Measurements from ENCODE around the gene WRAP73.

WRAP73 gene, protein sequence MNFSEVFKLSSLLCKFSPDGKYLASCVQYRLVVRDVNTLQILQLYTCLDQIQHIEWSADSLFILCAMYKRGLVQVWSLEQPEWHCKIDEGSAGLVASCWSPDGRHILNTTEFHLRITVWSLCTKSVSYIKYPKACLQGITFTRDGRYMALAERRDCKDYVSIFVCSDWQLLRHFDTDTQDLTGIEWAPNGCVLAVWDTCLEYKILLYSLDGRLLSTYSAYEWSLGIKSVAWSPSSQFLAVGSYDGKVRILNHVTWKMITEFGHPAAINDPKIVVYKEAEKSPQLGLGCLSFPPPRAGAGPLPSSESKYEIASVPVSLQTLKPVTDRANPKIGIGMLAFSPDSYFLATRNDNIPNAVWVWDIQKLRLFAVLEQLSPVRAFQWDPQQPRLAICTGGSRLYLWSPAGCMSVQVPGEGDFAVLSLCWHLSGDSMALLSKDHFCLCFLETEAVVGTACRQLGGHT

GRCh38 chr1:3649342-3650247, at the start of gene WRAP73:
TSS of gene WRAP73 (minus strand) at chr1:3650103. CDS start at chr1:3649999, 104 bp downstream.
- peak; percentile 91 for DNase-seq (ENCODE audit: low spot score)

DNA sequence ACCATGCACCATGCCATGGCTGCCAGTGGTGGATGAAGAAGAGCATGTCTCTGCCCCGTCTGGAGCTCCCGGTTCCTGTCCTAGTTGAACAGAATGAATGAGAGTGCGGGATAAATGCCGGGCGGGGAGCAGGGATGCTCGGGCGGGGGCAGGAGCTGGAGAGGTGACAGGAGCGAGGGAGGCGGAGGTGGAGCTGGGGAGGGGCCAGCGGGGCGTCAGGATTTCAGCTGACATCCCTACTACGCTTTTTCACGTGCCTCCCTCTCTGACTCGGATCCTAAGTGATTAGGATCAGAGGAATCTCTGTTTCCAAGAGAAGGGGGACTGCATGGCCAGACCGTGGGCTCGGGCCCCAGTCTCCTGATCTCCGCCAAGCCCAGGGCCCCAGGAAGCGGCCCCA, 49.7 kb upstream of the WRAP73 start:
- DNase-seq (ENCODE audit: low spot score) = no peak

- DNase-seq (ENCODE audit: low spot score) = no peak
Observed at GRCh38 chr1:3698660-3699408, 48.9 kb upstream of the WRAP73 start.

DNA sequence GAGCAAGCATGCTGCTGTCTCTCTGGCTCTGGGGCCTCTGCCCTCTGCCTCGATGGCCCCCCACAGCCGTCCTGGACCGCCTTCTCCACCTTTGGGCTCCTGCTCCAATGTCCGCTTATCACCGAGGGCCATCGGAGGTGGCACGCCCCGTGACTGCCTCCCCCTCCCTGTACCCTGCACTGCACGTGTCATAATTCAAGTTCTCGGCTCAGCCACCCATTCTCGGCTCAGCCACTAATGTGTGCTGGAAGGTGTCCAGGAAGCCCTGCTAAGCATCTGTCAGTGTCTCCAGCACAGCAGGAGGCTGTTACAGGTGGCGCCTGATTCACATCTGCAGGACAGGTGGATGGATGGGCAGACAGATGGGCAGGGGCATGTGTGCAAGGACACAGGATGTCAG, 47.9 kb upstream of the WRAP73 start:
- peak; percentile 19 for DNase-seq (ENCODE audit: low spot score)

DNA sequence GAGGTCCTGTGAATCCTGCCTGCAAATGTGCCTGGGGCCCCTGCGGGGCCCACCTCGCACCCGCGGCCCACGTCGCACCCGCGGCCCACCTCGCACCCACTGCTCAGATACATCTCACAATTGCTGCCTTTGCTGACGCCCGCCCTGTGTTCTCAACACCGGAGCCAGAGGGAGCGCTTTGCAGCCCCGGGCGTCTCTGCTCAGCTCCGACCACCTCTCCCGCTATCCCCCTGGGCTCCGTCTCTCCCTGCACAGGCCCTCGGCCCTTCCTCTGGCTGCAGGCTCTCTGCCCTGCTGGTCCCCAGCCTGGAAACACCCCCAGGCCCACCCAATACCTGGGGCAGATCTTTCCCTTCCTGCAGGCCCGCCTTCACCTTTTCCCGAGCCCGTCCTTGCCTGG, 47.2 kb upstream of the WRAP73 start:
- DNase-seq (ENCODE audit: low spot score) = no peak

DNA sequence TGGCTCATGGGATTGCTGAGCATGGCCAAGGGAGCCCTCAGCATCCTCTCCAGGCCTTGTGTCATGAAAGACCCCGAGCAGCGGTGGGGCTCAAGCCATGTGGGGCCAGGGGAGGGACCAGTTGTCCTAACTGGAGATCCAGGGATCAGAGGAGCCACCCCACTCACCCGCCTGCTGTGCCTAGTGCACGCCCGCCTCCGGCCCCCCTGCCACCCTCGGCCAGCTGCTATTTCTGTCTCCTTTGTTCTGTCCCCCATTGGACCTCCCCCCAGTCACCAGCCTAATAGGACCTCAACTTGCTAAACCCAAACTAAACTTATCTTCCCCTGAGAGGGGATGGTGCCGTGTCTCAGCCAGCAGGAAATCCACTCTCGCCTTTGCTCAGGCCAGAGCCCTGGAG, 46.8 kb upstream of the WRAP73 start:
- DNase-seq (ENCODE audit: low spot score) = no peak

DNA sequence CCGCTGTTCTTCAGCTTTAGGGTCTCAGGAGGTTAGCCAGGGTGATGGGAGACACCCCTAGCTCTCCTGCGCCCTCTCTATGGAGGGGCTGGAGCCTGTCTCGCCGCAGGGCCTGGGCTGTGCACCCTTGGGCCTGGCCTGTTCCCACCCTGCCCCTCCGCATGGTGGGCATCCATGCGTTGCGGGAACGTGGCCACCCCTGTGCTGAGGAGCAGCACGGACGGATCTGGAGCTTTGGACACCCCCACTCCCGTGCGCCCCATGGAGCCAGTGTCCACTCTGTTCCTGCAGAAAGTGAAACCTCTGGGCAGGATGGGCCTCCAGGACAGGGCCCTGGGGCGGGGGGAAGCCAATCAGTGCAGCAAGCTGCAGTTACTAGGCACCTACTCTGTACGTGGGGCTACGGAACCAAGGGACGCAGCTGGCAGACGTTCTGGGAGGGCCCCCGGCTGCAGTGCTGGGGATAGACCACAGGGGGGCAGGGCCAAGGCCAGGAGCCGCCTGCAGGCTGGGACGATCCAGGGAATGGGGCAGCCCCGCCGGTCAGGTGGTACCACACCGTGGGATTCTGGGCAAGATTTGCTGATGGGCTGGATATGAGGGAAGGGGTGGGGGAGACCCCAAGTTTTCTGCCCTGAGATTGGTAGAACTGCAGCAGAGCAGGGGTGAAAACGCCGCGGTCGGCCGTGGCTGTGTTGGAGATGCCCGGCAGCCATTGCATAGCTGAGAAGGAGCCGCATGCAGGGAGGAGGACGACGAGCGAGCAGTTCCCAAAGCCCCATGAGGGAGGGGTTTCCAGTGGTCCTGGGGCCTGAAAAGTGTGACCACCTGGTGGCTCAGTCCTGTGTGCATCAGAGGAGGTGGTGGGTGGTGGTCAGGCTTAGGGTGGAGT, 45.7 kb upstream of the WRAP73 start:
- DNase-seq (ENCODE audit: low spot score) = peak; percentile 47

GRCh38 chr1:3693321-3693720, 43.4 kb upstream of the WRAP73 start:
- DNase-seq (ENCODE audit: low spot score) = no peak

- no peak for DNase-seq (ENCODE audit: low spot score)
Observed at GRCh38 chr1:3692598-3692997, 42.7 kb upstream of the WRAP73 start.

DNA sequence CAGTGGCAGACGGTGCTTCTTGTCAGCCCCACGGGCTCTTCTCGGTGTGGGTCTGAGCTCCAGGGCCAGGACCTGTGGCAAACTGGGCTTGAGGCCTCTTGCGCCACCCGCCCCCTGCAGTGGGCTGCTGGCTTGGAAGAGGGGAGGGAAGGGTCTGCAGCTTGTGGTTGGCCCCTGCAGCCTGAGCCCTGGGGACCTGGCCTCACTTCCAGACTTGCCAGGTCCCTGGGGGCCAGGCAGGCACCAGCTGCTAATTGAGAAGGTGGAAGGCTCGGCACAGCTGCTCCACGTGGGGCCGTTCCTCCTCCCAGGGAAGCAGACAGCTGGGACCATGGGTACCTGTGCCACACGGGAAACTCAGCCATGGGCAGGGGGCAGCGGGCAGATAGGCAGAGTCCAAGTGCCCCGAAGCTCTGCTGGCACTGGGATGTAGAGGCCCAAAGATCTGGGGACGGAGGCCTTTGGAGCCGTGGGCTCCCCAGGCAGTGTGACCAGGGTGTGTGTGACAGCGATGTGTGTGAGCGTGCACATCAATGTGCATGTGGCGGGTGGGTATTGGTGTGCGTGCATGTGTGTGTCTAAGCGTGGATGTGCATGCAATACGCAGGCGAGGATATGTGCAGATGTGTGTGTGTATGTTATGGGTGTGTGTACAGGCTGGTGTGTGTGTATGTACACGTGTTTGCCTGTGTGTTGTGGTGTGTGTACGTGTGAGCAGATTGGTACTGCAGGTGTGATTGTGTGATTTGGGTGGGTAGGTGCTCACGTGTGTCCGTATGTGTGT, 41.7 kb upstream of the WRAP73 start:
- DNase-seq (ENCODE audit: low spot score) = no peak

DNA sequence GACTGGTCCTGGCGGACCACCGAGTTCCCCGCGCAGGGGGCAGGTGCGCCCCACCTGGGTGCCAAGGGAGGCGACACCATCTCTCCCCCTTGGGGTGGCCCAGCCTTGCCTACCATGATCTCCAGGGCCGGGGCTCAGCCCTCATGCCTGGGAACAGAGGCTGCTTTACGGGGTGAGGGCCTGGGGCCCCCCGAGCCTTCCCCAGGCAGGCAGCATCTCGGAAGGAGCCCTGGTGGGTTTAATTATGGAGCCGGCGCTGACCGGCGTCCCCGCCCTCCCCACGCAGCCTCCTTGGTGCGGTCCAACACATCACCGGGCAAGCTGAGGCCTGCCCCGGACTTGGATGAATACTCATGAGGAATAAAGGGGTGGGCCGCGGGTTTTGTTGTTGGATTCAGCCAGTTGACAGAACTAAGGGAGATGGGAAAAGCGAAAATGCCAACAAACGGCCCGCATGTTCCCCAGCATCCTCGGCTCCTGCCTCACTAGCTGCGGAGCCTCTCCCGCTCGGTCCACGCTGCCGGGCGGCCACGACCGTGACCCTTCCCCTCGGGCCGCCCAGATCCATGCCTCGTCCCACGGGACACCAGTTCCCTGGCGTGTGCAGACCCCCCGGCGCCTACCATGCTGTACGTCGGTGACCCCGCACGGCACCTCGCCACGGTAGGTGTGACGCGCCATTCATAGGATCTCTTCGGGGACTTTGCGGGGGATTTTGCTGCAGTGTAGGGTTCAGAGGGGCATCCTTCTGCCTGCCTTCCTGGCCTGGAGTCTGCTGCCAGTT, 40.6 kb upstream of the WRAP73 start:
- no peak for DNase-seq (ENCODE audit: low spot score)

DNA sequence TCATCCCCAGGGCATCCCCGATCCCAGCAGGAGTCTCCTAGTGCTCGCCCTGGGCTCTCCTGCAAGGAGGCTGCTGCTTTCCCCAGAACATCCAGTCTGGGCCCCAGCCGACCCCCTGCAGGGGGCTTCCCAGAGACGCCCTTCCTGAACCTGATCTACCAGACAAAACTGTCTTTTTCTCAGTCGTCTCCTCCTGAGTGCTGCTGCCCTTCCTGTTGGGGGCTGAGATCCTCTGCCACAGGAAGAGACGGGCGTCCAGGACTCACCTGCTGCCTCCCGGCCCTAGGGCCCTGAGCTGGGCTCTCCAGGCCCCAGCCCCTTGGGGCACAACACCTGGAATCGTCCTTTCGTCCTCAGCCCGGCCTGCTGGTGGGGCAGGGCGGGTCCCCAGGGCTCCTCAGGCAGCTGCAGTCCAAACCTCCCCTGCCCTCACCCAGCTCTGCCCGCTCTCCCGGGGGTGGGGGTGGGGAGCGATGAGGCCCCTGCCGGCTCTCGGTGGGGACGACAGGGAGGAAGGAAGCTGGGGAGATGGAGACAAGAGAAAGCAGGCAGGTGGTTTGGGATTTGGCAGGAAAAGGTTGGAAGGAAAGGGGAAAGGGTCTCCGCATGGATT, 39.3 kb upstream of the WRAP73 start:
- DNase-seq (ENCODE audit: low spot score) = no peak

GRCh38 chr1:3688356-3689137, 38.6 kb upstream of the WRAP73 start:
- no peak for DNase-seq (ENCODE audit: low spot score)

- DNase-seq (ENCODE audit: low spot score) = no peak
Observed at GRCh38 chr1:3687504-3687903, 37.6 kb upstream of the WRAP73 start.

- no peak for DNase-seq (ENCODE audit: low spot score)
Observed at GRCh38 chr1:3685906-3686305, 36.0 kb upstream of the WRAP73 start.

DNA sequence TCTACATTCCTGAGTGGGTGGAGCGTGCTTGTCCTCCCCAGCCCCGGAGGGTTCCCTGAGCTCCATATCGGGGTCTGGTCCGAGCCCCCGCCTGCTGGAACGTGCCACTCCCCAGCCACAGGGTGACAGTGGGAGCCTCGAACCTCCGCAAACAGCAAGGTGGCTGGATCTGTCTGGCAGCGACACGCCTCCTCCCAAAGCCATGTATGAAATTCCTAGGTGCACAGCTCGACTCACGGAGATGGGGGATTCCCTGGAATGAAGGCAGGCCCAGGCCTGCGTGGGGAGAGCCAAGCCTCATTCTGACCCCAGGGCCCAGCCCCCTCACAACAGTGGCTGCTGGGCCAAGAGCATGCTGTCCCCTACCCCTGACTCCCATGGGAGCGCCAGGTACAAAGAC, 35.3 kb upstream of the WRAP73 start:
- no peak for DNase-seq (ENCODE audit: low spot score)

DNA sequence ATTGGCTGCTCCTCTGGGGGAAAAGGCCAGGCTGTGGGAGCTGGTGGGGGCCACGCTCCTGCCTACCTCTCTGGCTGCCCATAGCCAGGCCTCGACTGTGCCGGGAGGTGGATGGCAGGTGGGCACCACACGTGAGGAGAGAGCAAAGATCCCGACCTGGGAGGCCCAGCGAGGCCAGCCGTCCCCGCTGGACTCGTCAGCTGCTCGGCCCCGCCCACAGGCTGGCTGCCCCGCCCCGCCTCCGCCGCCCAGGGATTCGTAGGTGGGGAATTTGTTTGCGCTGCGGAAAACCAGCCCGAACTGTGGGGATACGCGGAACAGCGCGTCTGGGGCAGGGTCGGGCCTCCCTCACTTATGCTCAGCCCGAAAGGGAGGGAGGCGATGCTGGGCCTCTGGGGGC, 34.1 kb upstream of the WRAP73 start:
- no peak for DNase-seq (ENCODE audit: low spot score)

GRCh38 chr1:3683197-3683596, 33.3 kb upstream of the WRAP73 start:
- no peak for DNase-seq (ENCODE audit: low spot score)
